Spleen (tissue), 7 donors: Measurements from ENCODE around the gene MYO1A.

Experiments used
- POLR2A ChIP-seq, 3 donors: fragments of 450-650 bp; IDR thresholded peaks; one replicate each; pipeline ENCODE4 v1.5.1; 2017; ENCODE audit warnings: antibody characterized with exemption in 3 of 3, mild to moderate bottlenecking in 1 of 3
- TF ChIP-seq, protein P1 (sequence below), 11 experiments: fragments of 200-600 bp in 7 of 11; fragments of 450-650 bp in 4 of 11; sonication (generic) in 4 of 11; IDR thresholded peaks in 8 of 11; conservative IDR thresholded peaks in 3 of 11; 1 replicate in 7 of 11; 2 replicates in 4 of 11; pipeline versions ENCODE4 v1.4.0 to v1.8.0; 2016 to 2021; ENCODE audit warnings: antibody characterized with exemption in 11 of 11, inconsistent platforms in 4 of 11, mild to moderate bottlenecking in 1 of 11
- donor health status: DM: no; HTN: no; CAD: no; lungs with moderate emphysema.
- donor health status: DM: no; HTN: no; CAD: no.
- donor health status: DM: no; HTN: no; CAD: no.

DNA sequence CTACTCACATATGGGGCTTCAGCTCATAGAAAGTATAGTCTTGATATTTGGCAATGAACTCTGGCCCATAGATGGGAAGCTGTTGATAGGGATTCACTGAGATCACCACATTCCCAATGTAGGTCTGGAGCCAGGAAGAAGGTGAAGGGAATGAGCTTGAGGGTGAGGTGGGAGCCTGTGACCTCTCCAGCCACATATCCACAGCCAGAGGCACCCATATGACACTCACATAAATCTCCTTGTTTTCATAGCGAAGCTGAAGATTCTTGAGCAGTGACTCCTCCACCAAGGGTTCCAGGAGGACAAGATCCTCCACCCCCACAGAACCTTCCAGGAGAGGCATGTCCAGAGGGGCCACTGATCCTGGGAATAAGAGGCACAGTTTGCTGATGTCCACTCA, 1.9 kb downstream of the MYO1A start:
- TF ChIP-seq, protein P1, sequence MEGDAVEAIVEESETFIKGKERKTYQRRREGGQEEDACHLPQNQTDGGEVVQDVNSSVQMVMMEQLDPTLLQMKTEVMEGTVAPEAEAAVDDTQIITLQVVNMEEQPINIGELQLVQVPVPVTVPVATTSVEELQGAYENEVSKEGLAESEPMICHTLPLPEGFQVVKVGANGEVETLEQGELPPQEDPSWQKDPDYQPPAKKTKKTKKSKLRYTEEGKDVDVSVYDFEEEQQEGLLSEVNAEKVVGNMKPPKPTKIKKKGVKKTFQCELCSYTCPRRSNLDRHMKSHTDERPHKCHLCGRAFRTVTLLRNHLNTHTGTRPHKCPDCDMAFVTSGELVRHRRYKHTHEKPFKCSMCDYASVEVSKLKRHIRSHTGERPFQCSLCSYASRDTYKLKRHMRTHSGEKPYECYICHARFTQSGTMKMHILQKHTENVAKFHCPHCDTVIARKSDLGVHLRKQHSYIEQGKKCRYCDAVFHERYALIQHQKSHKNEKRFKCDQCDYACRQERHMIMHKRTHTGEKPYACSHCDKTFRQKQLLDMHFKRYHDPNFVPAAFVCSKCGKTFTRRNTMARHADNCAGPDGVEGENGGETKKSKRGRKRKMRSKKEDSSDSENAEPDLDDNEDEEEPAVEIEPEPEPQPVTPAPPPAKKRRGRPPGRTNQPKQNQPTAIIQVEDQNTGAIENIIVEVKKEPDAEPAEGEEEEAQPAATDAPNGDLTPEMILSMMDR (IDR thresholded peaks at IDR 0.05 in 8 of 11, conservative IDR thresholded peaks at IDR 0.05 in 3 of 11) = no peak
- TF ChIP-seq POLR2A (IDR thresholded peaks at IDR 0.05) = no peak
